Activated CD8-positive, alpha-beta T cell treated with anti-CD3 and anti-CD28 coated beads, Interleukin-2, amount 10 ng/mL, durations not matched to agents 7 days and 5 days (primary cell): ENCODE data around the gene PCAT6. TPM values are rescaled to one million over a fixed set of nuclear protein-coding genes. Genes with fewer than 3 reads are reported as not detected.

Experiments
- ATAC-seq: fragments of 150-1000 bp; cut with Tn5 transposase; one replicate; pipeline ENCODE4 v1.10.0; 2021; ENCODE audit warnings: moderate library complexity
- CTCF ChIA-PET: fragments of 350-600 bp; sonication (Branson Sonifier 250); formaldehyde crosslinking; loops from one replicate; lab custom pipeline; 2021; ENCODE audit warnings: antibody characterized with exemption; lab: Charles Lee
- POLR2A ChIA-PET: fragments of 350-600 bp; sonication (Branson Sonifier 250); formaldehyde crosslinking; loops from one replicate; lab custom pipeline; 2021; ENCODE audit warnings: antibody characterized with exemption; lab: Charles Lee
- DNase-seq: peaks from one replicate; pipeline ENCODE4 v3.0.0-alpha.2; 2020
- H3K27ac Mint-ChIP-seq: one replicate; pipeline ENCODE4 v1.8.0; 2021; ENCODE audit warnings: mild to moderate bottlenecking, mixed read lengths
- H3K27me3 Mint-ChIP-seq: one replicate; pipeline ENCODE4 v1.8.0; 2021; ENCODE audit warnings: low read depth, mixed read lengths
- H3K36me3 Mint-ChIP-seq: one replicate; pipeline ENCODE4 v1.8.0; 2021; ENCODE audit warnings: low read depth, mixed read lengths
- H3K4me1 Mint-ChIP-seq: one replicate; pipeline ENCODE4 v1.8.0; 2021; ENCODE audit warnings: low read depth, mixed read lengths
- H3K4me3 Mint-ChIP-seq: one replicate; pipeline ENCODE4 v1.8.0; 2021; ENCODE audit warnings: mild to moderate bottlenecking, mixed read lengths
- H3K9me3 Mint-ChIP-seq: one replicate; pipeline ENCODE4 v1.8.0; 2022; ENCODE audit warnings: mixed read lengths; ENCODE audit not compliant: insufficient read depth
- total RNA-seq, 2 experiments: library from RNA; stranded (reverse); gene quantifications; one replicate each; pipeline ENCODE4 v1.2.3, GENCODE V29; 2021

Gene PCAT6
- total RNA-seq, 2 experiments from 2014 or later = 0.83 TPM; not detected in 1

DNA sequence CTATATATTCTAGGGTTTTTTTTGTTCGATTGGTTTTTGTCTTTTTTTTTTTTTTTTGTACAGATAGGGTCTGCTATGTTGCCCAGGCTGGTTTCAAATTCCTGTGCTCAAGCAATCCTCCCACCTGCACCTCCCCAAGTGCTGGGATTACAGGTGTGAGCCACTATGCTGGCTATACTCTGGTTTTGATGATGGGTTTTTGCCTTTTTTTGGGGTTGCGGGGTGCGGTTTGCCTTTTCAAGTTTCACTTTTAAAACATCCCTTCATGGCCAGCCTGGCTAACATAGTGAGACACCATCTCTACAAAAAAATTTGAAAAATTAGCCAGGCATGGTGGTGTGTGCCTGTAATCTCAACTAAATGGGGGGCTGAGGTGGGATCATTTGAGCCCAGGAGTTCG, 12.5 kb upstream of the PCAT6 start:
- ChIA-PET POLR2A (no interaction called here), CTCF (interaction anchor here (0.8 to 0.9 kb wide), 2 partner anchors 18 to 21 kb away, joined by 3 to 4 read pairs; no protein-coding TSS in a partner anchor)
- no peak overlapping the region for H3K27ac Mint-ChIP-seq
- no peak for DNase-seq
- H3K4me1 Mint-ChIP-seq = peaks cover 34% of the 10 kb centered on the region
- ATAC-seq = peak; percentile 35
- peaks cover 14% of the 10 kb centered on the region for H3K36me3 Mint-ChIP-seq
- H3K27me3 Mint-ChIP-seq = no peaks in the 10 kb centered on the region
- H3K9me3 Mint-ChIP-seq = no peaks in the 10 kb centered on the region
- no peak overlapping the region for H3K4me3 Mint-ChIP-seq

DNA sequence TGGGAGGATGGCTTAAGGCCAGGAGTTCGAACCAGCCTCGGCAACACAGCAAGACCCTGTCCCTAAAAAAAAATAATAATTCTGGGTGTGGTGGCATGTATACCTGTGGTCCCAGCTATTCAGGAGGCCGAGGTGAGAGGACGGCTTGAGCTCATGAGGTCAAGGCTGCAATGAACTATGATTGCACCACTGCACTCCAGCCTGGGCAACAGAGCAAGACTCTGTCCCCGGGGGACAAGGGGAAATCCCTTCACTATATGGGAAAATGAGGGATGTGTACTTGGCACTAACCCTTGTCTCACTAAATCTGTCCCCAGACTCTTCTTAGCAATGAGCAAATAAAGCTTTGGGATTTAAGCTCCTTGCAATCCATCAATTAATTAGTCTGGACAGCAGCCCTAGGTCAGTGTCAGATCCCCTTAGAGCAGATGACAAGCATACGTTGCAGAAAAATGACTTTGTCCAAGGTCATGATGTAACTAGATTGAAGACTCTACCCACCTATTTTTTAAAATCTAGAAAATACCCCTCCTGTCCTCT, 11.9 kb upstream of the PCAT6 start:
- Mint-ChIP-seq H3K9me3 (no peaks in the 10 kb centered on the region), H3K36me3 (peaks cover 14% of the 10 kb centered on the region), H3K27ac (no peak overlapping the region), H3K4me3 (no peak overlapping the region), H3K27me3 (no peaks in the 10 kb centered on the region), H3K4me1 (peaks cover 40% of the 10 kb centered on the region)
- no peak for ATAC-seq
- POLR2A ChIA-PET = no interaction called here
- no peak for DNase-seq
- CTCF ChIA-PET = interaction anchor here (0.8 kb wide), 1 partner anchor 18 kb away, joined by 3 read pairs; no protein-coding TSS in a partner anchor

DNA sequence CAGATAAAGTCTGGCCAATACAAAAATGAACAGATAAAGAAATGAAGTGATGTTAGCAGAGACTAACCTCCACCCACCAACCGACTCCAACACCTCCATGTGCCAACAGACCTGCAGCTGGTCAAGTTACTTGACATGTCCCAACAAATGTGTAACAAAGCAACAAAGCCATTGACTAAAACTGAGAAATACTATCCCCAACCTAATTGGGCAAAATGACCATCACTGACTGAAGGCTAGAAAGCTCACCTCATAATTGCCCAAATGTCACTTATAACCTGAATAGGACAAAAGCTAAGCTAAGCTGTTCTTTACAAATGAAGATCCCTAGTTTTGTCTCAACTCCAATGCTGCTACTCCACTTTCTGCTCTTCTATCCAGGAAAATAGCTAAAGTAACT, 10.0 kb upstream of the PCAT6 start:
- Mint-ChIP-seq H3K4me3 (no peak overlapping the region), H3K9me3 (no peaks in the 10 kb centered on the region), H3K27me3 (no peaks in the 10 kb centered on the region), H3K4me1 (peaks cover 58% of the 10 kb centered on the region), H3K36me3 (peaks cover 15% of the 10 kb centered on the region), H3K27ac (no peak overlapping the region)
- ChIA-PET POLR2A (interaction anchor here (0.8 to 1.2 kb wide), 2 partner anchors 9 to 41 kb away, joined by 3 to 4 read pairs; no protein-coding TSS in a partner anchor), CTCF (interaction anchor here (1.0 to 1.3 kb wide), 2 partner anchors 11 to 50 kb away, joined by 3 read pairs; no protein-coding TSS in a partner anchor)
- DNase-seq = no peak
- ATAC-seq = no peak

DNA sequence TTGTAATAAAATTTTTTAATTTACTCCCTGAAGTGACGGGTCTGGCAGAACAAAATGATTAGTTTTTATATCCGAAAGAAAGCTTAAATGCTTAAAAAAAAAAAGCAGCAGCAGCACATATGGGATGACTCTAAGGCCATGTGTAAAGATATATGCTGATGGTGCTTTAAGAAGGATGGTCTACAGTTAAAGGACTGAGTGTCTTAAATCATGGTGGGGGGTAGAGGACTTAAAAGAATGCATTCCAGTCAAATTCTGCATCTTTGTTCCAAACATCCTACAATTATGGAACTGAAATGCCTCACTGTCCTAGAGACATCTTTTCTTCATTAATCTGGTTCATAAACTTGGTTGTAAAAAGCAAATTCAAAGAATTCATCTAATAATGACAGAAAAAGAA, 9.6 kb upstream of the PCAT6 start:
- DNase-seq (no peak), ATAC-seq (no peak)
- no peak overlapping the region for H3K4me3 Mint-ChIP-seq
- ChIA-PET POLR2A (interaction anchor here (0.8 kb wide), 1 partner anchor 42 kb away, joined by 3 read pairs; no protein-coding TSS in a partner anchor), CTCF (interaction anchor here (1.0 to 1.3 kb wide), 2 partner anchors 12 to 50 kb away, joined by 3 read pairs; no protein-coding TSS in a partner anchor)
- H3K9me3 Mint-ChIP-seq = no peaks in the 10 kb centered on the region
- H3K36me3 Mint-ChIP-seq = peaks cover 16% of the 10 kb centered on the region
- H3K4me1 Mint-ChIP-seq = peaks cover 63% of the 10 kb centered on the region
- H3K27me3 Mint-ChIP-seq = no peaks in the 10 kb centered on the region
- H3K27ac Mint-ChIP-seq = no peak overlapping the region

DNA sequence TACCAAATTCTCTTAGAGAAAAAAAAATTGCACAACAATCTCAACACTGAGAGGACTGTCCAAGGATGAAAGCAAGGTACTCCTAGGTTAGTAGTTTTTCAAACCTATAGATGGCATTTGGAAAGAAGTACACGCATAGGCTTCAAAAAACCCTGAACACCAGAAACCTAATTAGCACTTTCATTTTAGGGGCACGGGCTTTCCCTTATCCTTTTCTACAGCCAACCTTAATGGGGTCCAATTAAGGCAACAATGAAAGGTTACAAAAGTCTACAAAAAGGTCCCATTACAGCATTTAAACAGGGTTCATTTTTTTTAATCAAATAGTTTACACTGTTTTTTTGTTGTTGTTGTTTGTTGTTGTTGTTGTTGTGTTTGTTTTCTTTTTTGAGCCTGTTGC, 8.7 kb upstream of the PCAT6 start:
- ChIA-PET POLR2A (no interaction called here), CTCF (no interaction called here)
- Mint-ChIP-seq H3K36me3 (peaks cover 20% of the 10 kb centered on the region), H3K4me1 (peaks cover 67% of the 10 kb centered on the region), H3K9me3 (no peaks in the 10 kb centered on the region), H3K27ac (no peak overlapping the region), H3K4me3 (no peak overlapping the region), H3K27me3 (no peaks in the 10 kb centered on the region)
- DNase-seq (no peak), ATAC-seq (no peak)

DNA sequence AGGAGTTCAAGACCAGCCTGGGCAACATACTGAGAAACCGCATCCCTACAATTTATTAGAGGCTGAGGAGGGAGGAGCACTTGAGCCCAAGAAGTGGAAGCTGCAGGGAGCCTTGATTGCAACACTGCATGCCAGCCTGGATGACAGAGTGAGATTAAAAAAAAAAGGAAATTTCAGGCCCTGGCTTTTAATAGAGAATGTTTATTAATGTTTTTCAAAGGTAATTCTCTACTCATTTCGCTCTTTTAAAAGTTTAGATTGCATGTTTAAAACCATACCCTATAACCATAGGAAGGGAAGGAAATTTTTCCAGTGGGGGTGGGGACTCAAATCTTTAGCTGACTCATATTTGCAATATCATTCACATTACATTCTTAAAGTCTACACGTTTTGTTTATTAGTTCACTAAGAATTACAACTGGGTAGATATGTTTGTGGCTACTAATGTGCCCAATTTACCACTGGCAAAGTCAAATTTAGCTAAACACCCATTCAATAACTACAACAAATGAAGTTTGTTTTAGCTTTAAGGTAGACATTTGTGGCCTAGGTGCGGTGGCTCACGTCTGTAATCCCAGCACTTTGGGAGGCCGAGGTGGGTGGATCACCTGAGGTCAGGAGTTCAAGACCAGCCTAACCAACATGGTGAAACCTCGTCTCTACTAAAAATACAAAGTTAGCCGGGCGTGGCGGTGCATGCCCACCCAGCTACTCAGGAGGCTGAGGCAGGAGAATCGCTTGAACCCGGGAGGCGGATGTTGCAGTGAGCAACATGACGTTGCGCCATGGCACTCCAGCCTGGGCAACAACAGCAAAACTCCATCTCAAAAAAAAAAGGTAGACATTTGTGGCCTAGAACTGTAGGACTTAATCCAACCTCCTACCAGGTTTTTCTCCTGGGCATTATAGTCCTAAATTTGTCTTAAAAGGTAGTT, 7.5 kb upstream of the PCAT6 start:
- H3K9me3 Mint-ChIP-seq = no peaks in the 10 kb centered on the region
- H3K4me3 Mint-ChIP-seq = no peak overlapping the region
- H3K4me1 Mint-ChIP-seq = peaks cover 61% of the 10 kb centered on the region
- POLR2A ChIA-PET = interaction anchor here (0.6 kb wide), 1 partner anchor 48 kb away, joined by 4 read pairs; no protein-coding TSS in a partner anchor
- no peak overlapping the region for H3K27ac Mint-ChIP-seq
- no peak for ATAC-seq
- H3K36me3 Mint-ChIP-seq = peaks cover 20% of the 10 kb centered on the region
- no peak for DNase-seq
- no peaks in the 10 kb centered on the region for H3K27me3 Mint-ChIP-seq
- CTCF ChIA-PET = interaction anchor here (0.7 kb wide), 1 partner anchor 59 kb away, joined by 4 read pairs; no protein-coding TSS in a partner anchor

DNA sequence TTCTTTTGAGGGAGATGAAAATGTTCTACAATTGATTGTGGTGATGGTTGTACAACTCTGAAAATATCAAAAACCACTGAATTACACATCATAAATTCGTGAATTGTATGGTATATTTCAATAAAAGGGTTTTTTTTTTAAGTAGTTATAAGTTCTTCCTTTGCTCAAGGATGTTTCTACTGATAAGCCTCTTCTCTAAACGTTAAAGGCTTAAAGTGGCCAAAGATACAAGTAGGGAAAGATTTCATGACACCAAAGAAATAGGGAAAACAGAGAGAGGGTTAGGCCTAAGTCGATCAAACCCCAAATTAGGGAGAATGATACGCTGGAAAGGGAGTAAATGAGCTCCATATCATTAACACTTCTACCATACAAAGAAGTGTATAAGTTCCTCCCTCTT, 6.6 kb upstream of the PCAT6 start:
- H3K36me3 Mint-ChIP-seq = peaks cover 18% of the 10 kb centered on the region
- H3K4me1 Mint-ChIP-seq = peaks cover 60% of the 10 kb centered on the region
- no peak overlapping the region for H3K4me3 Mint-ChIP-seq
- peaks cover 4% of the 10 kb centered on the region for H3K27me3 Mint-ChIP-seq
- H3K27ac Mint-ChIP-seq = no peak overlapping the region
- ATAC-seq = no peak
- POLR2A ChIA-PET = no interaction called here
- CTCF ChIA-PET = interaction anchor here (1.4 kb wide), 1 partner anchor 195 kb away, joined by 4 read pairs; no protein-coding TSS in a partner anchor
- H3K9me3 Mint-ChIP-seq = no peaks in the 10 kb centered on the region
- DNase-seq = no peak

DNA sequence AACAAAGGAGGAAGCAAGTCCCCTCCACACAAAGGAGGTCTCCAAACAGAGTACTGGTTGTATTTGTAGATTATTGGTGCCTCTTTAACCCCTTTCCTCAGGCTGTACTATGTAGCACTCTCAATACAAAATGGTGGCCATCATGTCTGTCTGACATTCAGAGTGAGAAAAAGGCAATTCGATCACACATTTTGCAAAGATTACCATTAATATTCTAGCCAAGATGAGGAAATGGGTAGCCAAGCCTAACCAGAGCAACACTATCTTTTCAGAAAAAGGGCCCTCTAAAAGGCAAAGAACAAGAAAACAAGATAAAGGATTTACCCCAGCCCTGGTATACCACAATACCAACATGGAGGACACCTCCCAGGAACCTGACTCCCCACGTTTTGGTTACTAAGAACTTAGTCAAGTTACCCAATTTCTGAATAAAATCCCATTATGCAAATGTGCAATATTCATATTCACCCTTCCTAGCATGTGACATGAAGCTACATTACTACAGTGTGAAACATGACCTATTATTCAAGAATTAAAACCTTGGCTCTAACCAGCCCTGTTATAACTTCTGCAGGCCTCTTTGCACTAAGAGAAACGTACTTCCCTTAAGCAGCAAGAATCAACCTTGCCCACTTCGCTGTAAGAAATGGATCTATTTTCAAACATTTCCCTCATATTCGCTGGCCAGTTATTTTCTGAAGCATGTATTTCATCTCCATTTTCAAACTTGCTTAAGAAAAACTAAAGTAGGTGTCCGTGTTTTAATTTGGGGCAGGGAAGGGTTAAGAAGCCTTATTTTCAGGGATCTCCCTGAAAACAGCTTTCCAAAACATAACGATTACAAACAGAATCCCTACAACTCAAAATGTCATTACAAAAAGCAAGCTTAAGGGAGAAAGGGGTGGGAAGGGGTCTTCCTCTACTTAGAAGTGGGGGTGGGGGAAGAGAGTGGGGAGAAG, 4.6 kb upstream of the PCAT6 start:
- ATAC-seq (peak; percentile 8), DNase-seq (no peak)
- Mint-ChIP-seq H3K4me3 (peak overlapping the region; percentile 74), H3K9me3 (no peaks in the 10 kb centered on the region), H3K27me3 (peaks cover 7% of the 10 kb centered on the region), H3K36me3 (peaks cover 11% of the 10 kb centered on the region), H3K27ac (peak overlapping the region; percentile 88), H3K4me1 (peaks cover 67% of the 10 kb centered on the region)
- CTCF ChIA-PET = interaction anchor here (0.8 kb wide), 1 partner anchor 33 kb away, joined by 3 read pairs; no protein-coding TSS in a partner anchor
- POLR2A ChIA-PET = interaction anchor here (1.0 to 1.8 kb wide), 3 partner anchors 14 to 201 kb away, joined by 3 to 4 read pairs (median 3); partner anchors contain the start of gene TMEM183A

DNA sequence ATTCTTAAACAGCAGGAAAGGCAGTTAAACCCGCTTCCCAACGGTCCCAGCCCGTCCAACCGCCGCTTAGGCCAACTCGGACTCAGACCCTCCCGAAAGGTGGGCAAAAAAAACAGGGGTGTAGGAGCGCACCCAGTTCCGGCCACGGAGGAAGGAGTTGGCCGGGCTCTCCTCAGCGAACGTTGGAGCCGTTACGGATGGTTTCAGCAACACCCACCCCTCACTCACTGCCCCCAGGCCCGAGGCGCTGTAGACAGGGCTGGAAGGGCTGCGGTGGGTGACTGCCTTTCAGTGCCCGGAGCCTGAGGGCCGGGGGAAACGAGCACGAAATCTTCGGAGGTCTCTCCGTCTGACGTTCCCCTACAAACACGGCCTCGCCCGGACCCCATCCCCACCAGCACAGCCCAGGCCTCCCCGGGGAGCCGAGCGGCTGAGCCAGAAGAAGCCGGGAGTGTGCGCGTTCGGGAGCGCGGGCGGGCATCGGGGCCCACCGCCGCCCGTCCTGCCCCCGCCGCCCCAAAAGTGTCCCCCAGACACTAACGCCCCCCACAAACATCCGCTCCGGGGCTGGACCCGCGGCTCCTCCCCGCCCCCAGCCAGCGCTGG, 3.8 kb upstream of the PCAT6 start:
- Mint-ChIP-seq H3K4me3 (peak overlapping the region; percentile 74), H3K4me1 (peaks cover 69% of the 10 kb centered on the region), H3K27me3 (peaks cover 13% of the 10 kb centered on the region), H3K27ac (peak overlapping the region; percentile 88), H3K9me3 (no peaks in the 10 kb centered on the region), H3K36me3 (peaks cover 7% of the 10 kb centered on the region)
- POLR2A ChIA-PET = interaction anchor here (1.8 kb wide), 1 partner anchor 15 kb away, joined by 4 read pairs; no protein-coding TSS in a partner anchor
- peak; percentile 42 for DNase-seq
- peak; percentile 8 for ATAC-seq
- CTCF ChIA-PET = interaction anchor here (0.8 kb wide), 1 partner anchor 34 kb away, joined by 3 read pairs; no protein-coding TSS in a partner anchor

DNA sequence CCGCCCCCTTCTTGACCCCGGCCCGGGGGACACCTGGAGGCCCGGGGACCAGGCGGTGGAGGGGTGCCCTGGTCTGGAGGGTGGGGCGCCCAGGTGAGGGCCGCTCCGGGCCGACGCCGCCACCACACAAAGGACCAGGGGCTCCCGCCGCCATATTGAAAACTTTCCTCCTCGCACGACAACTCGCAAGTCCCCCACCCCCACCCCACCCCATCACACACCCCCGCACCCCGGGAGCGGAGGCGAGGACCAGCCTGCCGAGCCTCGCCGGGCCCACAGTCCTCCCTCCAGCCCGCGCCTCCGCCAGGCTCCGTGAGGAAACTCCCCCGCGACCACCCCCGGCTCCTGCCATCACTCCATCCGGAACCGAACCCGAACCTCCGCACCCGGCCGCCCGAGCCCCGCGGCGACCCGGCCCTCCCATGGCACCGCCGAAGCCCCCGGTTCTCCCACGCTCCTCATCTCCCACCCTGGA, 3.3 kb upstream of the PCAT6 start:
- peak overlapping the region; percentile 74 for H3K4me3 Mint-ChIP-seq
- ChIA-PET CTCF (no interaction called here), POLR2A (interaction anchor here (0.8 kb wide), 1 partner anchor 81 kb away, joined by 3 read pairs; the partner anchor contains the start of gene RABIF)
- H3K4me1 Mint-ChIP-seq = peaks cover 71% of the 10 kb centered on the region
- no peaks in the 10 kb centered on the region for H3K9me3 Mint-ChIP-seq
- peak overlapping the region; percentile 71 for H3K27ac Mint-ChIP-seq
- H3K27me3 Mint-ChIP-seq = peaks cover 13% of the 10 kb centered on the region
- ATAC-seq = peak; percentile 10
- peak; percentile 58 for DNase-seq
- H3K36me3 Mint-ChIP-seq = peaks cover 7% of the 10 kb centered on the region
